Measurements from ENCODE around the gene CYSRT1. TPM values are rescaled to one million over a fixed set of nuclear protein-coding genes. Genes with fewer than 3 reads are reported as not detected.

CYSRT1 gene
- total and polyA plus RNA-seq, 2 donors (not counting 3 experiments of a cell fraction or from before 2014, with no cell fraction given), result 0.44 to 1.1 TPM

- no peaks in the 10 kb centered on the region for H3K27me3 ChIP-seq (ENCODE audit: control insufficient read depth in 2 of 2, insufficient read depth in 2 of 2, low read length in 2 of 2)
- no TSS peak for BruUV-seq (replicated peaks)
- H3K36me3 ChIP-seq (ENCODE audit: control insufficient read depth in 2 of 2, extremely low read depth in 1 of 2, insufficient read depth in 2 of 2, low read length in 2 of 2), result peaks cover 0 to 28% of the 10 kb centered on the region in 2 experiments
- no peaks in the 10 kb centered on the region for H4K20me1 ChIP-seq (replicated peaks; ENCODE audit: control insufficient read depth, extremely low read depth, insufficient read depth, low read length)
- H3K4me3 ChIP-seq (replicated peaks in 1 of 3; ENCODE audit: insufficient read depth in 1 of 3, low read depth in 1 of 3, low read length in 3 of 3), result no peak overlapping the region
- FAIRE-seq (no peak), DNase-seq (ENCODE audit: low read depth, low spot score) (no peak)
- H3K9ac ChIP-seq (replicated peaks; ENCODE audit: extremely low read depth, insufficient read depth, low read length), result no peak overlapping the region
- TF ChIP-seq JUN (IDR thresholded peaks at IDR 0.05; ENCODE audit: borderline replicate concordance, insufficient read depth, insufficient read length, low read depth) (no peak), EZH2 (IDR thresholded peaks at IDR 0.05; ENCODE audit: borderline replicate concordance, low read depth, low read length, severe bottlenecking) (no peak), MAX (IDR thresholded peaks at IDR 0.05; ENCODE audit: insufficient read depth, insufficient read length) (no peak), POLR2A (IDR thresholded peaks at IDR 0.05; ENCODE audit: low read depth, low read length) (no peak), FOS (IDR thresholded peaks at IDR 0.05; ENCODE audit: borderline replicate concordance, insufficient read depth, low read length) (no peak), POLR2AphosphoS5 (IDR thresholded peaks at IDR 0.05; ENCODE audit: insufficient read depth, low read depth, low read length) (no peak)
- dilution Hi-C loops (cut with MboI; ENCODE audit: extremely low pct_ligation_motif_present, low sequenced_read_pairs) (no loop called here), intact Hi-C loops (cut with micrococcal nuclease) (no loop called here)
- no peaks in the 10 kb centered on the region for H3K79me2 ChIP-seq (ENCODE audit: control insufficient read depth, insufficient read depth, low read length)
- H3K9me3 ChIP-seq (replicated peaks; ENCODE audit: control insufficient read depth, insufficient read depth, low read length), result no peaks in the 10 kb centered on the region
- peaks cover 22% of the 10 kb centered on the region for H3K4me1 ChIP-seq (ENCODE audit: control insufficient read depth, extremely low read depth, insufficient read depth, low read length)
- H3K27ac ChIP-seq (ENCODE audit: insufficient read depth, low read depth, low read length), result no peak overlapping the region
- no peak overlapping the region for H3K4me2 ChIP-seq (ENCODE audit: insufficient read depth, low read length)
- no peaks in the 10 kb centered on the region for H3K9me1 ChIP-seq (replicated peaks; ENCODE audit: control insufficient read depth, extremely low read depth, insufficient read depth, low read length)
- ChIA-PET CTCF (interaction anchor here (1.1 to 1.5 kb wide), 2 partner anchors 11 to 29 kb away, joined by 3 to 6 read pairs; no protein-coding TSS in a partner anchor), POLR2A (interaction anchor here (1.3 kb wide), 1 partner anchor 21 kb away, joined by 4 read pairs; no protein-coding TSS in a partner anchor)
- no peak overlapping the region for H2AFZ ChIP-seq (ENCODE audit: low read depth, low read length)
Measured at GRCh38 chr9:137265496-137266161, 40.7 kb downstream of the CYSRT1 start.

- Histone ChIP-seq H3K9me3 (replicated peaks; ENCODE audit: control insufficient read depth, insufficient read depth, low read length) (no peaks in the 10 kb centered on the region), H3K4me1 (ENCODE audit: control insufficient read depth, extremely low read depth, insufficient read depth, low read length) (peaks cover 22% of the 10 kb centered on the region), H4K20me1 (replicated peaks; ENCODE audit: control insufficient read depth, extremely low read depth, insufficient read depth, low read length) (no peaks in the 10 kb centered on the region), H3K79me2 (ENCODE audit: control insufficient read depth, insufficient read depth, low read length) (no peaks in the 10 kb centered on the region), H3K9ac (replicated peaks; ENCODE audit: extremely low read depth, insufficient read depth, low read length) (no peak overlapping the region), H3K9me1 (replicated peaks; ENCODE audit: control insufficient read depth, extremely low read depth, insufficient read depth, low read length) (no peaks in the 10 kb centered on the region), H2AFZ (ENCODE audit: low read depth, low read length) (no peak overlapping the region), H3K27me3 (ENCODE audit: control insufficient read depth in 2 of 2, insufficient read depth in 2 of 2, low read length in 2 of 2) (no peaks in the 10 kb centered on the region), H3K4me2 (ENCODE audit: insufficient read depth, low read length) (no peak overlapping the region), H3K27ac (ENCODE audit: insufficient read depth, low read depth, low read length) (no peak overlapping the region), H3K4me3 (replicated peaks in 1 of 3; ENCODE audit: insufficient read depth in 1 of 3, low read depth in 1 of 3, low read length in 3 of 3) (no peak overlapping the region), H3K36me3 (ENCODE audit: control insufficient read depth in 2 of 2, extremely low read depth in 1 of 2, insufficient read depth in 2 of 2, low read length in 2 of 2) (peaks cover 0 to 32% of the 10 kb centered on the region in 2 experiments)
- no peak for DNase-seq (ENCODE audit: low read depth, low spot score)
- ChIA-PET POLR2A (no interaction called here), CTCF (no interaction called here)
- BruUV-seq (replicated peaks), result no TSS peak
- intact Hi-C loops (cut with micrococcal nuclease) (no loop called here), dilution Hi-C loops (cut with MboI; ENCODE audit: extremely low pct_ligation_motif_present, low sequenced_read_pairs) (no loop called here)
- TF ChIP-seq MAX (IDR thresholded peaks at IDR 0.05; ENCODE audit: insufficient read depth, insufficient read length) (no peak), GATA2 (IDR thresholded peaks at IDR 0.05; ENCODE audit: insufficient read depth, insufficient read length, low read depth, low read length) (no peak), JUN (IDR thresholded peaks at IDR 0.05; ENCODE audit: borderline replicate concordance, insufficient read depth, insufficient read length, low read depth) (no peak), CTCF (IDR thresholded peaks at IDR 0.05; ENCODE audit: extremely low read depth in 1 of 2, insufficient read depth in 1 of 2, low read depth in 1 of 2, low read length in 2 of 2) (no peak), MYC (IDR thresholded peaks at IDR 0.05; ENCODE audit: low read depth, low read length) (no peak), EZH2 (IDR thresholded peaks at IDR 0.05; ENCODE audit: borderline replicate concordance, low read depth, low read length, severe bottlenecking) (no peak), POLR2A (IDR thresholded peaks at IDR 0.05; ENCODE audit: low read depth, low read length) (no peak), FOS (IDR thresholded peaks at IDR 0.05; ENCODE audit: borderline replicate concordance, insufficient read depth, low read length) (no peak), POLR2AphosphoS5 (IDR thresholded peaks at IDR 0.05; ENCODE audit: insufficient read depth, low read depth, low read length) (no peak)
- no peak for FAIRE-seq
Measured at GRCh38 chr9:137266162-137266527, 41.2 kb downstream of the CYSRT1 start.
